ENCODE measurements around the gene RIC8B.

The RIC8B gene

GRCh38 chr12:106739318-106739717, 35.2 kb upstream of the RIC8B start:
- DNase-seq (ENCODE audit: low read depth), result no peak
- H3K4me3 ChIP-seq (ENCODE audit: low read depth, low read length), result no peak overlapping the region
- TF ChIP-seq, protein P1, sequence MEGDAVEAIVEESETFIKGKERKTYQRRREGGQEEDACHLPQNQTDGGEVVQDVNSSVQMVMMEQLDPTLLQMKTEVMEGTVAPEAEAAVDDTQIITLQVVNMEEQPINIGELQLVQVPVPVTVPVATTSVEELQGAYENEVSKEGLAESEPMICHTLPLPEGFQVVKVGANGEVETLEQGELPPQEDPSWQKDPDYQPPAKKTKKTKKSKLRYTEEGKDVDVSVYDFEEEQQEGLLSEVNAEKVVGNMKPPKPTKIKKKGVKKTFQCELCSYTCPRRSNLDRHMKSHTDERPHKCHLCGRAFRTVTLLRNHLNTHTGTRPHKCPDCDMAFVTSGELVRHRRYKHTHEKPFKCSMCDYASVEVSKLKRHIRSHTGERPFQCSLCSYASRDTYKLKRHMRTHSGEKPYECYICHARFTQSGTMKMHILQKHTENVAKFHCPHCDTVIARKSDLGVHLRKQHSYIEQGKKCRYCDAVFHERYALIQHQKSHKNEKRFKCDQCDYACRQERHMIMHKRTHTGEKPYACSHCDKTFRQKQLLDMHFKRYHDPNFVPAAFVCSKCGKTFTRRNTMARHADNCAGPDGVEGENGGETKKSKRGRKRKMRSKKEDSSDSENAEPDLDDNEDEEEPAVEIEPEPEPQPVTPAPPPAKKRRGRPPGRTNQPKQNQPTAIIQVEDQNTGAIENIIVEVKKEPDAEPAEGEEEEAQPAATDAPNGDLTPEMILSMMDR (conservative IDR thresholded peaks at IDR 0.05; ENCODE audit: low read depth, low read length), result no peak

GRCh38 chr12:106739815-106740530, 34.5 kb upstream of the RIC8B start:
- H3K4me3 ChIP-seq (ENCODE audit: low read depth, low read length), result no peak overlapping the region
- DNase-seq (ENCODE audit: low read depth), result peak; percentile 37
- TF ChIP-seq, protein P1 (conservative IDR thresholded peaks at IDR 0.05; ENCODE audit: low read depth, low read length), result no peak

GRCh38 chr12:106740818-106741217, 33.7 kb upstream of the RIC8B start:
- no peak for DNase-seq (ENCODE audit: low read depth)
- no peak overlapping the region for H3K4me3 ChIP-seq (ENCODE audit: low read depth, low read length)
- TF ChIP-seq, protein P1 (conservative IDR thresholded peaks at IDR 0.05; ENCODE audit: low read depth, low read length), result no peak

DNA sequence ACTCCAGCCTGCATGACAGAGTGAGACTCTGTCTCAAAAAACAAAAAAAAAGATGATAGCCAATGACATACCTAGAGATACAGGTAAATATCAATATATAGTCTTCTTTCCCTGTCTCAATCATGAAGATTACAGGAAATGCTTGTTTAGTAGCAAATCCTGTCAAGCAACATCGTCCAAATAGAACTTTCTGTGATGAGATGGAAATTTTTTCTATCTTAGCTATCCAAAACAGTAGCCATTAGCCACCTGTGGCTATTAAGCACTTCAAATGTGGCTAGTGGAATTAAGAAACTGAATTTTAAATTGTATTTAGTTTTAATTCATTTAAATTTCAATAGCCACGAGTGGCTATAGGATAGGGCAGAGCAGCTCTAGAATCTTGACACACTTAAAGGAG, 33.2 kb upstream of the RIC8B start:
- H3K4me3 ChIP-seq (ENCODE audit: low read depth, low read length), result no peak overlapping the region
- no peak for DNase-seq (ENCODE audit: low read depth)
- TF ChIP-seq, protein P1 (conservative IDR thresholded peaks at IDR 0.05; ENCODE audit: low read depth, low read length), result no peak

- H3K4me3 ChIP-seq (ENCODE audit: low read depth, low read length), result no peak overlapping the region
- no peak for DNase-seq (ENCODE audit: low read depth)
- TF ChIP-seq, protein P1 (conservative IDR thresholded peaks at IDR 0.05; ENCODE audit: low read depth, low read length), result no peak
Observed at GRCh38 chr12:106743270-106743988, 31.1 kb upstream of the RIC8B start.

GRCh38 chr12:106744600-106744999, 29.9 kb upstream of the RIC8B start:
- TF ChIP-seq, protein P1 (conservative IDR thresholded peaks at IDR 0.05; ENCODE audit: low read depth, low read length), result no peak
- H3K4me3 ChIP-seq (ENCODE audit: low read depth, low read length), result no peak overlapping the region

More at GRCh38 chr12:106744600-106744999, 29.9 kb upstream of the RIC8B start:
- DNase-seq (ENCODE audit: low read depth), result no peak

Measured in choroid plexus epithelial cell (primary cell).